BLaER1 treated with 17β-estradiol and CSF1 and Interleukin-3, amounts not matched to agents 10 nM and 100 nM (cell line): ENCODE results near the gene SBF1.

Experiments
- H3K27ac ChIP-seq, 11 experiments: shearing (Covaris generic); formaldehyde crosslinking; 2 replicates each; pipeline ENCODE4 v1.8.1; 2022
- H3K27me3 ChIP-seq, 11 experiments: shearing (Covaris generic); formaldehyde crosslinking; 2 replicates each; pipeline ENCODE4 v1.8.1; 2022
- H3K36me3 ChIP-seq, 11 experiments: shearing (Covaris generic); formaldehyde crosslinking; 2 replicates each; pipeline ENCODE4 v1.8.1; 2022
- H3K4me1 ChIP-seq, 10 experiments: shearing (Covaris generic); formaldehyde crosslinking; 2 replicates each; pipeline ENCODE4 v1.8.1; 2022
- H3K4me2 ChIP-seq, 11 experiments: shearing (Covaris generic); formaldehyde crosslinking; 2 replicates each; pipeline ENCODE4 v1.8.1; 2022
- H3K4me3 ChIP-seq, 10 experiments: shearing (Covaris generic); formaldehyde crosslinking; 2 replicates each; pipeline ENCODE4 v1.8.1; 2022
- H3K9ac ChIP-seq, 11 experiments: shearing (Covaris generic); formaldehyde crosslinking; 2 replicates each; pipeline ENCODE4 v1.8.1; 2022
- H3K9me3 ChIP-seq, 11 experiments: shearing (Covaris generic); formaldehyde crosslinking; replicated peaks in 1 of 11; 2 replicates each; pipeline ENCODE4 v1.8.1; 2022
- H4K20me1 ChIP-seq, 11 experiments: shearing (Covaris generic); formaldehyde crosslinking; 2 replicates each; pipeline ENCODE4 v1.8.1; 2022
- Cebpa-rat ChIP-seq, 11 experiments: shearing (Covaris generic); IDR thresholded peaks; 2 replicates each; pipeline ENCODE4 v1.8.1; 2022

The SBF1 gene

GRCh38 chr22:50439314-50439870 is 35.4 kb downstream of the SBF1 start:
- Histone ChIP-seq H3K4me3 (no peak overlapping the region), H4K20me1 (peaks cover 26 to 93% (median 86%) of the 10 kb centered on the region in 11 experiments; a peak in 21 of 22 replicates), H3K36me3 (peaks cover 56 to 89% (median 76%) of the 10 kb centered on the region in 11 experiments), H3K27ac (no peak overlapping the region), H3K27me3 (no peaks in the 10 kb centered on the region; a peak in 1 of 22 replicates), H3K9ac (peak overlapping the region in 5 of 11 experiments; percentile 13 to 52 (median 17); a peak in 3 of 22 replicates), H3K9me3 (no peaks in the 10 kb centered on the region), H3K4me1 (peaks cover 27 to 92% (median 73%) of the 10 kb centered on the region in 10 experiments), H3K4me2 (peak overlapping the region in 9 of 11 experiments; percentile 12 to 48 (median 37); a peak in 11 of 22 replicates)
- no peak for TF ChIP-seq Cebpa-rat (IDR thresholded peaks at IDR 0.05)

- Histone ChIP-seq H3K9ac (peak overlapping the region in 4 of 11 experiments; percentile 29 to 54 (median 42); a peak in 4 of 22 replicates), H3K27me3 (no peaks in the 10 kb centered on the region; a peak in 1 of 22 replicates), H3K27ac (no peak overlapping the region), H3K4me3 (no peak overlapping the region), H3K9me3 (no peaks in the 10 kb centered on the region), H4K20me1 (peaks cover 22 to 87% (median 81%) of the 10 kb centered on the region in 11 experiments; a peak in 21 of 22 replicates), H3K36me3 (peaks cover 56 to 84% (median 73%) of the 10 kb centered on the region in 11 experiments), H3K4me2 (peak overlapping the region in 8 of 11 experiments; percentile 12 to 96 (median 50); a peak in 12 of 22 replicates), H3K4me1 (peaks cover 23 to 84% (median 66%) of the 10 kb centered on the region in 10 experiments)
- no peak for TF ChIP-seq Cebpa-rat (IDR thresholded peaks at IDR 0.05)
Observed at GRCh38 chr22:50438305-50439275, 36.2 kb downstream of the SBF1 start.

- H4K20me1 ChIP-seq = peaks cover 17 to 80% (median 74%) of the 10 kb centered on the region in 11 experiments; a peak in 21 of 22 replicates
- peak overlapping the region in 6 of 11 experiments; percentile 3 to 96 (median 58); a peak in 12 of 22 replicates for H3K4me2 ChIP-seq
- peaks cover 54 to 80% (median 66%) of the 10 kb centered on the region in 11 experiments for H3K36me3 ChIP-seq
- H3K9ac ChIP-seq = peak overlapping the region in 4 of 11 experiments; percentile 9 to 54 (median 31); a peak in 4 of 22 replicates
- H3K9me3 ChIP-seq = no peaks in the 10 kb centered on the region
- no peak overlapping the region for H3K27ac ChIP-seq
- H3K4me3 ChIP-seq = no peak overlapping the region
- no peaks in the 10 kb centered on the region; a peak in 1 of 22 replicates for H3K27me3 ChIP-seq
- no peak for TF ChIP-seq Cebpa-rat (IDR thresholded peaks at IDR 0.05)
- peaks cover 23 to 77% (median 60%) of the 10 kb centered on the region in 10 experiments for H3K4me1 ChIP-seq
Observed at GRCh38 chr22:50437511-50438304, 37.1 kb downstream of the SBF1 start.

GRCh38 chr22:50436841-50437341 is 37.9 kb downstream of the SBF1 start:
- peaks cover 17 to 80% (median 71%) of the 10 kb centered on the region in 11 experiments; a peak in 21 of 22 replicates for H4K20me1 ChIP-seq
- H3K4me1 ChIP-seq = peaks cover 23 to 73% (median 58%) of the 10 kb centered on the region in 10 experiments
- no peak for TF ChIP-seq Cebpa-rat (IDR thresholded peaks at IDR 0.05)
- H3K9me3 ChIP-seq = no peaks in the 10 kb centered on the region
- H3K27me3 ChIP-seq = no peaks in the 10 kb centered on the region; a peak in 1 of 22 replicates
- peaks cover 58 to 84% (median 70%) of the 10 kb centered on the region in 11 experiments for H3K36me3 ChIP-seq
- peak overlapping the region in 4 of 11 experiments; percentile 53 to 71 (median 69); a peak in 7 of 22 replicates for H3K27ac ChIP-seq
- H3K9ac ChIP-seq = peak overlapping the region in 5 of 11 experiments; percentile 1 to 70 (median 67); a peak in 8 of 22 replicates
- peak overlapping the region in 8 of 11 experiments; percentile 73 to 96 (median 86); a peak in 16 of 22 replicates for H3K4me2 ChIP-seq
- peak overlapping the region in 1 of 10 experiments; percentile 36; a peak in 1 of 20 replicates for H3K4me3 ChIP-seq

- Histone ChIP-seq H4K20me1 (peaks cover 17 to 80% (median 70%) of the 10 kb centered on the region in 11 experiments; a peak in 21 of 22 replicates), H3K9me3 (no peaks in the 10 kb centered on the region), H3K4me3 (peak overlapping the region in 3 of 10 experiments; percentile 4 to 41 (median 36); a peak in 4 of 20 replicates), H3K4me2 (peak overlapping the region; percentile 20 to 96 (median 81); a peak in 19 of 22 replicates), H3K36me3 (peaks cover 59 to 84% (median 70%) of the 10 kb centered on the region in 11 experiments), H3K9ac (peak overlapping the region in 8 of 11 experiments; percentile 1 to 70 (median 44); a peak in 13 of 22 replicates), H3K27ac (peak overlapping the region in 6 of 11 experiments; percentile 4 to 71 (median 61); a peak in 9 of 22 replicates), H3K27me3 (no peaks in the 10 kb centered on the region; a peak in 1 of 22 replicates), H3K4me1 (peaks cover 23 to 66% (median 53%) of the 10 kb centered on the region in 10 experiments)
- no peak for TF ChIP-seq Cebpa-rat (IDR thresholded peaks at IDR 0.05)
Observed at GRCh38 chr22:50436015-50436830, 38.6 kb downstream of the SBF1 start.

- H3K36me3 ChIP-seq = peaks cover 60 to 84% (median 70%) of the 10 kb centered on the region in 11 experiments
- H3K4me2 ChIP-seq = peak overlapping the region; percentile 20 to 96 (median 81); a peak in 19 of 22 replicates
- H3K9ac ChIP-seq = peak overlapping the region in 8 of 11 experiments; percentile 1 to 70 (median 44); a peak in 13 of 22 replicates
- peaks cover 17 to 80% (median 66%) of the 10 kb centered on the region in 11 experiments; a peak in 21 of 22 replicates for H4K20me1 ChIP-seq
- H3K27me3 ChIP-seq = no peaks in the 10 kb centered on the region; a peak in 1 of 22 replicates
- no peak for TF ChIP-seq Cebpa-rat (IDR thresholded peaks at IDR 0.05)
- peak overlapping the region in 6 of 11 experiments; percentile 4 to 71 (median 48); a peak in 9 of 22 replicates for H3K27ac ChIP-seq
- H3K9me3 ChIP-seq = no peaks in the 10 kb centered on the region
- H3K4me1 ChIP-seq = peaks cover 23 to 59% (median 45%) of the 10 kb centered on the region in 10 experiments
- peak overlapping the region in 2 of 10 experiments; percentile 4 to 41; a peak in 2 of 20 replicates for H3K4me3 ChIP-seq
Observed at GRCh38 chr22:50435291-50436014, 39.4 kb downstream of the SBF1 start.
